ENCODE results near the gene STARD13. TPM values are rescaled to one million over a fixed set of nuclear protein-coding genes. Genes with fewer than 3 reads are reported as not detected.

Gene STARD13
- total and polyA plus RNA-seq, 4 donors = 2.7 to 15.3 (median 5.7) TPM

GRCh38 chr13:33115274-33115673 is 170.3 kb downstream of the STARD13 start:
- H3K27me3 ChIP-seq (ENCODE audit: control insufficient read depth in 4 of 4, insufficient read depth in 4 of 4, low read length in 3 of 4) = no peaks in the 10 kb centered on the region
- WGBS = 37% methylated on average over 2 of the region's 2 CpGs
- H3K4me3 ChIP-seq (ENCODE audit: low read depth in 1 of 3, low read length in 3 of 3) = no peak overlapping the region
- TF ChIP-seq HNF4A (conservative IDR thresholded peaks at IDR 0.05) (peak; percentile 55 to 81), TAF1 (conservative IDR thresholded peaks at IDR 0.05) (no peak), RXRA (IDR thresholded peaks at IDR 0.05) (peak; percentile 55 to 79), CTCF (IDR thresholded peaks at IDR 0.05; ENCODE audit: low read depth, low read length, missing input control) (no peak), FOXA1 (IDR thresholded peaks at IDR 0.05) (no peak), GABPA (IDR thresholded peaks at IDR 0.05 in 1 of 2, conservative IDR thresholded peaks at IDR 0.05 in 1 of 2) (no peak), HNF4G (IDR thresholded peaks at IDR 0.05) (peak; percentile 40), JUND (IDR thresholded peaks at IDR 0.05) (no peak), MAX (IDR thresholded peaks at IDR 0.05) (no peak)
- no peak overlapping the region for H3K9ac ChIP-seq (ENCODE audit: low read depth in 1 of 2, low read length in 2 of 2)
- H3K36me3 ChIP-seq (ENCODE audit: control insufficient read depth in 4 of 4, insufficient read depth in 3 of 4, low read depth in 1 of 4, low read length in 3 of 4) = peaks cover 2 to 42% (median 25%) of the 10 kb centered on the region in 4 donors
- H3K9me3 ChIP-seq (ENCODE audit: control insufficient read depth in 4 of 4, low read length in 3 of 4) = no peaks in the 10 kb centered on the region
- no peak overlapping the region for H3K27ac ChIP-seq (ENCODE audit: low read depth in 1 of 2, low read length in 2 of 2)
- no peak for DNase-seq (ENCODE audit: low spot score)
- peaks cover 2 to 18% (median 5%) of the 10 kb centered on the region in 4 donors for H3K4me1 ChIP-seq (ENCODE audit: control insufficient read depth in 4 of 4, insufficient read depth in 4 of 4, low read length in 3 of 4)

GRCh38 chr13:33114146-33114545 is 171.4 kb downstream of the STARD13 start:
- Histone ChIP-seq H3K36me3 (ENCODE audit: control insufficient read depth in 4 of 4, insufficient read depth in 3 of 4, low read depth in 1 of 4, low read length in 3 of 4) (peaks cover 2 to 46% (median 29%) of the 10 kb centered on the region in 4 donors), H3K27ac (ENCODE audit: low read depth in 1 of 2, low read length in 2 of 2) (no peak overlapping the region), H3K27me3 (ENCODE audit: control insufficient read depth in 4 of 4, insufficient read depth in 4 of 4, low read length in 3 of 4) (no peaks in the 10 kb centered on the region), H3K4me3 (ENCODE audit: low read depth in 1 of 3, low read length in 3 of 3) (no peak overlapping the region), H3K9ac (ENCODE audit: low read depth in 1 of 2, low read length in 2 of 2) (no peak overlapping the region), H3K4me1 (ENCODE audit: control insufficient read depth in 4 of 4, insufficient read depth in 4 of 4, low read length in 3 of 4) (peaks cover 2 to 18% (median 5%) of the 10 kb centered on the region in 4 donors), H3K9me3 (ENCODE audit: control insufficient read depth in 4 of 4, low read length in 3 of 4) (no peaks in the 10 kb centered on the region)
- no peak for DNase-seq (ENCODE audit: low spot score)
- TF ChIP-seq TAF1 (conservative IDR thresholded peaks at IDR 0.05) = no peak
- no peak for TF ChIP-seq ATF3 (IDR thresholded peaks at IDR 0.05)
- TF ChIP-seq GABPA (IDR thresholded peaks at IDR 0.05 in 1 of 2, conservative IDR thresholded peaks at IDR 0.05 in 1 of 2) = no peak
- 95% methylated on average over 5 of the region's 5 CpGs for WGBS

- no peak overlapping the region for H3K4me3 ChIP-seq (ENCODE audit: low read depth in 1 of 3, low read length in 3 of 3)
- TF ChIP-seq HNF4G (IDR thresholded peaks at IDR 0.05) = no peak
- TF ChIP-seq NR2F2 (IDR thresholded peaks at IDR 0.05) = peak; percentile 23
- H3K9me3 ChIP-seq (ENCODE audit: control insufficient read depth in 4 of 4, low read length in 3 of 4) = no peaks in the 10 kb centered on the region
- H3K27ac ChIP-seq (ENCODE audit: low read depth in 1 of 2, low read length in 2 of 2) = no peak overlapping the region
- no peak for DNase-seq (ENCODE audit: low spot score)
- H3K9ac ChIP-seq (ENCODE audit: low read depth in 1 of 2, low read length in 2 of 2) = no peak overlapping the region
- WGBS = 88% methylated on average over 12 of the region's 12 CpGs
- H3K36me3 ChIP-seq (ENCODE audit: control insufficient read depth in 4 of 4, insufficient read depth in 3 of 4, low read depth in 1 of 4, low read length in 3 of 4) = peaks cover 0 to 47% (median 31%) of the 10 kb centered on the region in 4 donors
- H3K4me1 ChIP-seq (ENCODE audit: control insufficient read depth in 4 of 4, insufficient read depth in 4 of 4, low read length in 3 of 4) = peaks cover 2 to 18% (median 5%) of the 10 kb centered on the region in 4 donors
- no peaks in the 10 kb centered on the region for H3K27me3 ChIP-seq (ENCODE audit: control insufficient read depth in 4 of 4, insufficient read depth in 4 of 4, low read length in 3 of 4)
Observed at GRCh38 chr13:33112766-33113165, 172.8 kb downstream of the STARD13 start.

Measured in liver (tissue), 9 donors.